ENCODE results near the gene MSH3. TPM values are rescaled to one million over a fixed set of nuclear protein-coding genes. Genes with fewer than 3 reads are reported as not detected.
"Not testable (repeated sequence)": the region's sequence is repeated elsewhere in the genome, so short reads cannot be mapped to it uniquely, and the experiment has no call there.

MSH3 gene
- total and polyA plus RNA-seq, 12 donors, result 2.6 to 15.1 (median 11.6) TPM

DNA sequence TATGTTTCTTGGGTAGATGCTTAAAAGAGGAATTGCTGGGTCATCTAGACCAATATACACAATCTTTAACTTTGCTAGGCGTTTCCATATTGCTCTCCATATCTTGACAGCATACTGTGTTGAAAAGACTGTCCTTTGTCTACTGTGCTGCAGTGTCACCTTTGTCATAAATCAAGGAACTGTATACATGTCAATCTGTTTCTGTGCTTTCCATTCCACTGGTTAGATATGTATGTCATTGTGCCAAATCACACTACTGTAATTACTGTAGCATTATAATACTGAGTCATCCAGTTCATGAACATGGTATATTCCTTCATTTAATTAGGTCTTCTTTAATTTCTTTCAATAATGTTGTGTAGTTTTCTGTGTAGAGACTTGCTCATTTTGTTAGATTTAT lies 156.0 kb downstream of the MSH3 start:
- WGBS, 2 donors, result 86 to 96% methylated on average over 1 of the region's 1 CpG
- no peak overlapping the region for H3K27ac ChIP-seq
- H3K9me3 ChIP-seq, result no peaks in the 10 kb centered on the region
- DNase-seq (no peak), ATAC-seq (no peak)
- H3K27me3 ChIP-seq, result no peaks in the 10 kb centered on the region
- H3K4me1 ChIP-seq, result no peaks in the 10 kb centered on the region
- H3K4me3 ChIP-seq, result no peak overlapping the region
- TF ChIP-seq, protein P1, sequence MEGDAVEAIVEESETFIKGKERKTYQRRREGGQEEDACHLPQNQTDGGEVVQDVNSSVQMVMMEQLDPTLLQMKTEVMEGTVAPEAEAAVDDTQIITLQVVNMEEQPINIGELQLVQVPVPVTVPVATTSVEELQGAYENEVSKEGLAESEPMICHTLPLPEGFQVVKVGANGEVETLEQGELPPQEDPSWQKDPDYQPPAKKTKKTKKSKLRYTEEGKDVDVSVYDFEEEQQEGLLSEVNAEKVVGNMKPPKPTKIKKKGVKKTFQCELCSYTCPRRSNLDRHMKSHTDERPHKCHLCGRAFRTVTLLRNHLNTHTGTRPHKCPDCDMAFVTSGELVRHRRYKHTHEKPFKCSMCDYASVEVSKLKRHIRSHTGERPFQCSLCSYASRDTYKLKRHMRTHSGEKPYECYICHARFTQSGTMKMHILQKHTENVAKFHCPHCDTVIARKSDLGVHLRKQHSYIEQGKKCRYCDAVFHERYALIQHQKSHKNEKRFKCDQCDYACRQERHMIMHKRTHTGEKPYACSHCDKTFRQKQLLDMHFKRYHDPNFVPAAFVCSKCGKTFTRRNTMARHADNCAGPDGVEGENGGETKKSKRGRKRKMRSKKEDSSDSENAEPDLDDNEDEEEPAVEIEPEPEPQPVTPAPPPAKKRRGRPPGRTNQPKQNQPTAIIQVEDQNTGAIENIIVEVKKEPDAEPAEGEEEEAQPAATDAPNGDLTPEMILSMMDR (IDR thresholded peaks at IDR 0.05), result no peak
- intact Hi-C loops (cut with DNase I), result no loop called here
- H3K36me3 ChIP-seq, result peaks cover 0 to 44% (median 7%) of the 10 kb centered on the region in 9 donors

DNA sequence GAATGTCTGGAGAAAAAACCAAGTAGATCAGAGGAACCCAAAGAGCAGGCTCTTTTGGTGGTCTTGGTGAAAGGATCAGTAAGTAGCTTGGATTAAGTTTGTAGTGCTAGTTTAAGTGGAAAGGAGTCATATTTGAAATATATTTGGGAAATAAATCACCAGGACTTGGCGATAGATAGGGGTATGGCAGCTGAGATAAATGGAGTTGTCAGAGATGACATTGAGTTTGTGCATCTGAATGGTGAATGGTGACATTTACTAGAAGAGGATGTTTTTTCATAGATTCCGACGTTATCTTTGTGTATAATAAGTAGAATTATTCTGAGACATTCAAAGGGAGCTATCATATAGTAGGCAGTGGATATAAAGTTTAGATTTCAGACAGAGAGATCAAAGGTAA lies 162.1 kb downstream of the MSH3 start:
- Histone ChIP-seq H3K27ac (no peak overlapping the region), H3K9me3 (peaks cover 0 to 8% (median 0%) of the 10 kb centered on the region in 11 donors), H3K4me1 (no peaks in the 10 kb centered on the region), H3K36me3 (peaks cover 0 to 55% (median 12%) of the 10 kb centered on the region in 9 donors), H3K27me3 (no peaks in the 10 kb centered on the region), H3K4me3 (no peak overlapping the region)
- intact Hi-C loops (cut with DNase I), result no loop called here
- TF ChIP-seq, protein P1 (IDR thresholded peaks at IDR 0.05), result no peak
- ATAC-seq (no peak), DNase-seq (no peak)
- WGBS, 2 donors, result 93 to 96% methylated on average over 3 of the region's 3 CpGs

DNA sequence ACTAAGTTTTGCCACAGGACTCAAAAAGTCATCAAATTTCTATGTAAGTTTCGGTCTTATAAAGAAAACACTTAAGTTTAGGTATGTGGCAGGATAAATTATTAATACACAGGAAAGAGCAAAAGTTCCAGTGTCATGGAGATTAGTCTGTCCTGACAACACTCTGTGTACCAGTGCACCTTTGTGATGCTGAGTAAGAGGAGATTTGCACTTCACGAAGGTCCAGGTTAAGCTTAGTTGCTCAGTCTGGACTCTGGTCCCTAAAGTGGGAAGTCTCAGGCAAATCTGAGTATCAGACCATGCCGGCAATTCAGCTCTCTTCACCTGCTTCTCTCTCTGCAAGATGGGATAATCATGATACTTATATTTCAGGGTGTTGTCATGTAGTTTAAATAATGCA lies 166.2 kb downstream of the MSH3 start:
- no peak overlapping the region for H3K4me3 ChIP-seq
- TF ChIP-seq, protein P1 (IDR thresholded peaks at IDR 0.05), result no peak
- peaks cover 0 to 27% (median 0%) of the 10 kb centered on the region in 9 donors for H3K36me3 ChIP-seq
- no peak overlapping the region for H3K27ac ChIP-seq
- 96% methylated on average over 3 of the region's 3 CpGs for WGBS, 2 donors
- H3K27me3 ChIP-seq, result no peaks in the 10 kb centered on the region
- no peak for DNase-seq
- H3K4me1 ChIP-seq, result peaks cover 0 to 8% (median 4%) of the 10 kb centered on the region in 9 donors
- no peak for ATAC-seq
- peaks cover 0 to 12% (median 0%) of the 10 kb centered on the region in 11 donors for H3K9me3 ChIP-seq
- intact Hi-C loops (cut with DNase I), result no loop called here

DNA sequence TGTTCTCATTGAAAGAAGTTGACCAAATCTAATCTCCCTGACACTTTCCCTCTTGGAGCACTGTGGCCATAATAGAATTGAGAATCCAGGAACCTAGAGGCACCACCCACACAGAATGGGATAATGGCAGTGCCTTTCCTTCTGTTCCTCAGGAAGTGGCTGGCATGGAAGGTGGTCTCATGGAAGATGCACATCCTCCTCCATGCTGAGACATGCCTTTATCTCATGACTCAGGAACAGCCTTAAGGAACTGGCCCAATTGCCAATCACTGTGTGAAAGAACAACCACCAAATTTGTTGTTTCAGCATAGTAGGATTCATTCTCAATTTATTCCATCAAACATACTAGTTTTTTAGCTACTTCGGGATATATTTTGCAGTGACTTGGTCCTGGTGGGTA lies 168.2 kb downstream of the MSH3 start:
- WGBS, 2 donors, result 97 to 98% methylated on average over 1 of the region's 1 CpG
- H3K4me3 ChIP-seq, result no peak overlapping the region
- no peaks in the 10 kb centered on the region for H3K27me3 ChIP-seq
- no peak overlapping the region for H3K27ac ChIP-seq
- ATAC-seq (no peak), DNase-seq (no peak)
- intact Hi-C loops (cut with DNase I), result no loop called here
- peaks cover 0 to 15% (median 10%) of the 10 kb centered on the region in 9 donors for H3K4me1 ChIP-seq
- TF ChIP-seq, protein P1 (IDR thresholded peaks at IDR 0.05), result no peak
- H3K36me3 ChIP-seq, result peaks cover 0 to 20% (median 0%) of the 10 kb centered on the region in 9 donors
- H3K9me3 ChIP-seq, result peaks cover 0 to 12% (median 0%) of the 10 kb centered on the region in 11 donors

DNA sequence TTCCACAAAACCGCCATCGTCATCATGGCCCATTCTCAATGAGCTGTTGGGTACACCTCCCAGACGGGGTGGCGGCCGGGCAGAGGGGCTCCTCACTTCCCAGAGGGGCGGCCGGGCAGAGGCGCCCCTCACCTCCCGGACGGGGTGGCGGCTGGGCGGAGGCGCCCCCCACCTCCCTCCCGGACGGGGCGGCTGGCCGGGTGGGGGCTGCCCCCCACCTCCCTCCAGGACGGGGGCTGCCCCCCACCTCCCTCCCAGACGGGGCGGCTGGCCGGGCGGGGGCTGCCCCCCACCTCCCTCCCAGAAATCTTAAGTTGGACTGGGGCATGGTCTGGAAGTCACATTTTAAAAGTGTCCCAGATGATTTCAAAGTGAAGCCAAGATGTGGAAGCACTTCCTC lies 169.7 kb downstream of the MSH3 start:
- H3K27ac ChIP-seq; intact Hi-C loops (cut with DNase I); H3K27me3 ChIP-seq; DNase-seq; H3K4me3 ChIP-seq; ATAC-seq: not testable (repeated sequence)
- Histone ChIP-seq H3K36me3 (peaks cover 0 to 27% (median 5%) of the 10 kb centered on the region in 9 donors), H3K4me1 (peaks cover 0 to 15% (median 10%) of the 10 kb centered on the region in 9 donors), H3K9me3 (peaks cover 0 to 18% (median 6%) of the 10 kb centered on the region in 11 donors)
- WGBS, 2 donors, result 96 to 98% methylated on average over 21 to 22 of the region's 22 CpGs

Data from heart right ventricle (tissue), 16 donors.